Measurements from ENCODE around the gene C1QTNF7. TPM values are rescaled to one million over a fixed set of nuclear protein-coding genes. Genes with fewer than 3 reads are reported as not detected.

Gene C1QTNF7
- total RNA-seq, 1 experiment from 2014 or later: not detected

- intact Hi-C loops (cut with micrococcal nuclease): no loop called here
- Mint-ChIP-seq H3K27me3 (ENCODE audit: insufficient read depth, unreplicated experiment) (no peaks in the 10 kb centered on the region), H3K4me3 (ENCODE audit: unreplicated experiment) (peak overlapping the region; percentile 73), H3K9me3 (ENCODE audit: unreplicated experiment) (no peaks in the 10 kb centered on the region), H3K27ac (ENCODE audit: low read depth, unreplicated experiment) (no peak overlapping the region), H3K4me1 (ENCODE audit: insufficient read depth, unreplicated experiment) (peaks cover 9% of the 10 kb centered on the region), H3K36me3 (ENCODE audit: insufficient read depth, unreplicated experiment) (no peaks in the 10 kb centered on the region)
- POLR2A ChIA-PET: interaction anchor here (0.6 to 2.3 kb wide), 3 partner anchors 9 to 211 kb away, joined by 3 to 11 read pairs (median 3); partner anchors contain the start of gene FAM200B
- no peak for DNase-seq (ENCODE audit: unreplicated experiment)
- TF ChIP-seq, protein P1, sequence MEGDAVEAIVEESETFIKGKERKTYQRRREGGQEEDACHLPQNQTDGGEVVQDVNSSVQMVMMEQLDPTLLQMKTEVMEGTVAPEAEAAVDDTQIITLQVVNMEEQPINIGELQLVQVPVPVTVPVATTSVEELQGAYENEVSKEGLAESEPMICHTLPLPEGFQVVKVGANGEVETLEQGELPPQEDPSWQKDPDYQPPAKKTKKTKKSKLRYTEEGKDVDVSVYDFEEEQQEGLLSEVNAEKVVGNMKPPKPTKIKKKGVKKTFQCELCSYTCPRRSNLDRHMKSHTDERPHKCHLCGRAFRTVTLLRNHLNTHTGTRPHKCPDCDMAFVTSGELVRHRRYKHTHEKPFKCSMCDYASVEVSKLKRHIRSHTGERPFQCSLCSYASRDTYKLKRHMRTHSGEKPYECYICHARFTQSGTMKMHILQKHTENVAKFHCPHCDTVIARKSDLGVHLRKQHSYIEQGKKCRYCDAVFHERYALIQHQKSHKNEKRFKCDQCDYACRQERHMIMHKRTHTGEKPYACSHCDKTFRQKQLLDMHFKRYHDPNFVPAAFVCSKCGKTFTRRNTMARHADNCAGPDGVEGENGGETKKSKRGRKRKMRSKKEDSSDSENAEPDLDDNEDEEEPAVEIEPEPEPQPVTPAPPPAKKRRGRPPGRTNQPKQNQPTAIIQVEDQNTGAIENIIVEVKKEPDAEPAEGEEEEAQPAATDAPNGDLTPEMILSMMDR (IDR thresholded peaks at IDR 0.05; ENCODE audit: unreplicated experiment): no peak
- BruUV-seq (replicated peaks): no TSS peak
- CTCF ChIA-PET: interaction anchor here (0.6 to 3.3 kb wide), 14 partner anchors 9 to 486 kb away, joined by 3 to 29 read pairs (median 4); no protein-coding TSS in a partner anchor
Observed at GRCh38 chr4:15470128-15470475, 42.3 kb downstream of the C1QTNF7 start.

- no peaks in the 10 kb centered on the region for H3K9me3 Mint-ChIP-seq (ENCODE audit: unreplicated experiment)
- peaks cover 2% of the 10 kb centered on the region for H3K36me3 Mint-ChIP-seq (ENCODE audit: insufficient read depth, unreplicated experiment)
- H3K4me3 Mint-ChIP-seq (ENCODE audit: unreplicated experiment): no peak overlapping the region
- intact Hi-C loops (cut with micrococcal nuclease): loop anchor here (5.0 kb wide), 1 partner anchor 216 kb away; no protein-coding TSS in a partner anchor
- no peaks in the 10 kb centered on the region for H3K27me3 Mint-ChIP-seq (ENCODE audit: insufficient read depth, unreplicated experiment)
- TF ChIP-seq, protein P1 (IDR thresholded peaks at IDR 0.05; ENCODE audit: unreplicated experiment): no peak
- DNase-seq (ENCODE audit: unreplicated experiment): no peak
- POLR2A ChIA-PET: interaction anchor here (0.6 to 1.3 kb wide), 2 partner anchors 162 to 451 kb away, joined by 3 read pairs; no protein-coding TSS in a partner anchor
- CTCF ChIA-PET: interaction anchor here (0.9 to 1.7 kb wide), 4 partner anchors 19 to 480 kb away, joined by 3 to 7 read pairs (median 4); no protein-coding TSS in a partner anchor
- no TSS peak for BruUV-seq (replicated peaks)
- peaks cover 7% of the 10 kb centered on the region for H3K4me1 Mint-ChIP-seq (ENCODE audit: insufficient read depth, unreplicated experiment)
- H3K27ac Mint-ChIP-seq (ENCODE audit: low read depth, unreplicated experiment): no peak overlapping the region
Observed at GRCh38 chr4:15476396-15476795, 48.6 kb downstream of the C1QTNF7 start.

GRCh38 chr4:15478724-15479088, 50.9 kb downstream of the C1QTNF7 start:
- no peak for DNase-seq (ENCODE audit: unreplicated experiment)
- H3K36me3 Mint-ChIP-seq (ENCODE audit: insufficient read depth, unreplicated experiment): peaks cover 9% of the 10 kb centered on the region
- H3K9me3 Mint-ChIP-seq (ENCODE audit: unreplicated experiment): peaks cover 1% of the 10 kb centered on the region
- peak overlapping the region; percentile 76 for H3K4me3 Mint-ChIP-seq (ENCODE audit: unreplicated experiment)
- H3K4me1 Mint-ChIP-seq (ENCODE audit: insufficient read depth, unreplicated experiment): peaks cover 13% of the 10 kb centered on the region
- CTCF ChIA-PET: interaction anchor here (0.6 to 2.8 kb wide), 19 partner anchors 8 to 718 kb away, joined by 3 to 49 read pairs (median 6); partner anchors contain the start of gene CC2D2A
- intact Hi-C loops (cut with micrococcal nuclease): loop anchor here (1.0 to 5.0 kb wide), 7 partner anchors 172 to 523 kb away; no protein-coding TSS in a partner anchor
- TF ChIP-seq, protein P1 (IDR thresholded peaks at IDR 0.05; ENCODE audit: unreplicated experiment): no peak
- POLR2A ChIA-PET: interaction anchor here (0.7 to 2.5 kb wide), 10 partner anchors 8 to 765 kb away, joined by 3 to 38 read pairs (median 4); partner anchors contain the start of genes CC2D2A, FAM200B and FBXL5
- no peaks in the 10 kb centered on the region for H3K27me3 Mint-ChIP-seq (ENCODE audit: insufficient read depth, unreplicated experiment)
- H3K27ac Mint-ChIP-seq (ENCODE audit: low read depth, unreplicated experiment): peak overlapping the region; percentile 59
- no TSS peak for BruUV-seq (replicated peaks)

DNA sequence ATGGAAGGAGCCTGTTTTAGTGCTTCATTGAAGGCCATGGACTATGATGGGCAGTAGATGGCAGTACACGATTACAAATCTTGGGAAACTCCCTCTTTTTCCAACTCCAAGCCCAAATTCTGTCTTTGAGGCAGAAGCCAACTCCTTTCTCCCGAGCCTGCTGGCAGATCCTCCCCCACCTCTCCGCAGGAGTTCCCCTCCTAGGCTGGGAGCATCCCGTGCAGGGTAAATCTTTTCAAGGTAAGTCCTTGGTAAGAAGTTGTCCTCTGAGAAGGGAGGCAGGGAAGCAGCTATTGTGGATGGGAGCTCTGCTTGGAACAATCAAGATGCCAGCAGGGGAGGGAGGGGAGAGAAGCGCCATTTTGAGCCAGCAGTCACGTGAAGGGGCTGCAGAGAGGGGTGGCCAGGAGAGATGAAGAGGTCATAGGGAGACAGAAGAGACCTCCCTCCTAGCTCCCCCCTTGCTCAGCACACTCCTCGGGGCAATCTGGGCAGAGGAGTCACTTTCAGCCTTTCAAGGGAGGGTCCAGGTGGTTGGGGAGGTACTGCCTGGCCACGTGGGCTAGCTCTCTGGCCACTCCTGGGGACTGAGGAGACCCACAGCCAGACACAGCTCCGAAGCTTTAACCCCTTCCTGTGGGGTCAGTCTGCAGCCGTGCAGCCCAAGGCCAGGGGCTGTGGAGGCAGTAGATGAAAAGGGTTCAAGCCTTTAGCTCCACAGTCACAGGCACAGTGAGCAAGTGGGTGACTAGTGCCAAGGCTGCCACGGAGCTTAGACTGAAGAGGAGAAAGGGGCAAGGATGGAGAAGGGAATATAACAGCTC, 51.5 kb downstream of the C1QTNF7 start:
- Mint-ChIP-seq H3K27ac (ENCODE audit: low read depth, unreplicated experiment) (peak overlapping the region; percentile 59), H3K9me3 (ENCODE audit: unreplicated experiment) (peaks cover 7% of the 10 kb centered on the region), H3K27me3 (ENCODE audit: insufficient read depth, unreplicated experiment) (no peaks in the 10 kb centered on the region), H3K36me3 (ENCODE audit: insufficient read depth, unreplicated experiment) (peaks cover 9% of the 10 kb centered on the region), H3K4me3 (ENCODE audit: unreplicated experiment) (peak overlapping the region; percentile 76), H3K4me1 (ENCODE audit: insufficient read depth, unreplicated experiment) (peaks cover 13% of the 10 kb centered on the region)
- peak; percentile 87 for DNase-seq (ENCODE audit: unreplicated experiment)
- ChIA-PET POLR2A (interaction anchor here (0.7 to 2.5 kb wide), 23 partner anchors 9 to 1010 kb away, joined by 3 to 38 read pairs (median 4); partner anchors contain the start of genes CC2D2A, FAM200B and FBXL5), CTCF (interaction anchor here (0.6 to 2.8 kb wide), 52 partner anchors 9 to 1153 kb away, joined by 3 to 49 read pairs (median 4); partner anchors contain the start of genes C1QTNF7 and CC2D2A)
- intact Hi-C loops (cut with micrococcal nuclease): loop anchor here (1.0 to 5.0 kb wide), 7 partner anchors 171 to 522 kb away; no protein-coding TSS in a partner anchor
- BruUV-seq (replicated peaks): no TSS peak
- TF ChIP-seq, protein P1 (IDR thresholded peaks at IDR 0.05; ENCODE audit: unreplicated experiment): peak; percentile 63

All from MCF 10A (cell line).